ENCODE results near the gene S100A3.
"Not testable (repeated sequence)": the region's sequence is repeated elsewhere in the genome, so short reads cannot be mapped to it uniquely, and the experiment has no call there.

Gene S100A3

DNA sequence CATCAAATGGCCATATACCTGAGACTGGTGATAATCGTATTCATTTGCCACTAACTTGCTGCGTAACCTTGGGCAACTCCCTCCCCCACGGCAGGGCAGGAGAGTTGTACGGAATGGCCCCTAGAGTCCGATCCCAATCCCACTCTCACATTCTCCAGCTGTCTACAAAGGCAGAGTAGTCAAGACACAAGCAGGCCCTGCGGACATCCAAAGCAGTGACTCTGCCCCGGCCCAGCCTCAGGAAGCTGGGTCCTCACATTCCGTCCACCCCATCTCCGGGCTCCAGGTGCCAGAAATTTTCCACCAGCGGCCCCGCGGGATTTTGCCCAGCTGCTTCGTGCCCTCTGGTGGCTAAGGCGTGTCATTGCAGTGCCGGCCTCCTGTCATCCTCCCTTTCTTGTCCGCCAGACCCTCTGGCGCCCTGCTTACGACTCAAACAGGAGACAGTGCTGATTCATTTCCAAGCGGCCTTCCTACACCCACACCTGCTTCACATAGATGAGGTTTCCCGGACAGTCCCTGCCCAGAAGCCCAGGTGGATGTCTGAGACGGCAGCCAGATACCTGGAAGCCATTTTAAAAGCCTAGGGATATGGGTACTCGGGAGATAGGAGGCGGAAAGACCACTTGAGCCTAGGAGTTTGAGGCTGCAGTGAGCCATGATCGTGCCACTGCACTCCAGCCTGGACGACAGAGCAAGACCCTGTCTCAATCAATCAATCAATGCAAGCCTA lies 19.5 kb upstream of the S100A3 start:
- DNase-seq, result peak; percentile 82

GRCh38 chr1:153567621-153568366 lies 18.7 kb upstream of the S100A3 start:
- DNase-seq, result peak; percentile 64

- peak; percentile 89 for DNase-seq
Observed at GRCh38 chr1:153566414-153567371, 17.6 kb upstream of the S100A3 start.

GRCh38 chr1:153565529-153566374 lies 16.7 kb upstream of the S100A3 start, which contains the start of gene S100A2:
S100A2 (minus strand) TSS chr1:153565844; CDS start chr1:153563877, 1,967 bp downstream.
- DNase-seq, result peak; percentile 66

GRCh38 chr1:153563991-153564390 lies 14.9 kb upstream of the S100A3 start:
- DNase-seq, result no peak

DNA sequence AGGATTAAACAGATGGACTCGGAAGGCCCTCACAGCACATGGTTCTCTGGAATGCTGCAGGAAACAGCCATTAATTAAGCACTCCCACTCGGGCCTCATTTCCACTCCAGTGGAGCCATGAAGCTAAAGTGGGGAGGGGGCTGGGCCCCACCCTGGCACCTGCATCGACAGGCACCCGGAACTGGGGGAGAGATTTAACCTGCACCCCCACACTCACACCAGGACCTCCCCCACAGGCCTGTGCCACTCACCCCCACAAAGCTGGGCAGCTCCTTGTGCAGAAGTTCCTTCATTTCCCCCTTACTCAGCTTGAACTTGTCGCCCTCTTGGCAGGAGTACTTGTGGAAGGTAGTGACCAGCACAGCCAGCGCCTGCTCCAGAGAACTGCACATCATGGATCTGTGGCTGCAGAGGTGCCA lies 14.4 kb upstream of the S100A3 start:
- no peak for DNase-seq

- DNase-seq, result not testable (repeated sequence)
Observed at GRCh38 chr1:153562021-153562420, 13.0 kb upstream of the S100A3 start.

DNA sequence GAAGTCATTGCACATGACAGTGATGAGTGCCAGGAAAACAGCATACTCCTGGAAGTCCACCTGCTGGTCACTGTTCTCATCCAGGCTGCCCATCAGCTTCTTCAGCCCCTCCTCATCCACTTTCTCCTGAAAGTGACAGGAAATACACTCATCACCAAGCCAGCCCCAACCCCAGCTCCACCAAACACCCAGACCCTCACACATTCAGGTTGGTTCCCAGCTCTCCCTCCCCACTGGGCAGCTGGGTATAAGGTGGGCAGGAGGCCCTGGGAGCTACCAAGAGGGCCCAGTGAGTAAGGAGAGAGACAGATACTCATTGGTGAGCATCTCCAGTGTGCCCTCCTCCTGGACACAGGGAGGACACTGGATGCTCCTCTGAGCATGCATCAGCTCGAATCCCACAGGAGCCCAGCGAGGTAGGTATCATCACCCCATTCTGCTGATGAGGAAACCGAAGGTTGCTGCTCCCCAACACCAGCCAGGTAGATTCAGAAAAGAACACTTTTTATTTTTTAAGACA lies 12.5 kb upstream of the S100A3 start:
- no peak for DNase-seq

GRCh38 chr1:153560771-153561465 lies 11.9 kb upstream of the S100A3 start:
- DNase-seq, result no peak

GRCh38 chr1:153560241-153560640 lies 11.2 kb upstream of the S100A3 start:
- no peak for DNase-seq

- DNase-seq, result no peak
Observed at GRCh38 chr1:153557877-153558276, 8.8 kb upstream of the S100A3 start.

DNA sequence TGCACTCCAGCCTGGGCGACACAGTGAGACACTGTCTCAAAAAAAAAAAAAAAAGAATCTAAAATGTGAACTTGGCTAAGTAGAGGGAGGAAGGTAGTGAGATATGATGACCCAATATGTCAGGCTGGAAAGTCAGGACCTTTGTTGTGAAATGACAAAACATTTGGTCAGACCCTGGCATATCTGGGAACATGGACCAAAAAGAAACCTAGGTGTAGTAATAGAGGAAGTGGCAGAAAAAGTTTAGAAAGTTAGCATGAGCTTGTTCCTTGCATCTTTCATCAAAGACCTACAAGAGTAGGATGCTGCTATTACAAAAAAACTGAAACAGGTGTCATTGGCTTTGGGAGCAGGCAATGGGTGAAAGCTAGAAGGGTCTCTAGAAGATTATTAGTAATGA lies 7.3 kb upstream of the S100A3 start:
- DNase-seq, result no peak

GRCh38 chr1:153553830-153554541 lies 4.9 kb upstream of the S100A3 start:
- DNase-seq, result no peak

DNA sequence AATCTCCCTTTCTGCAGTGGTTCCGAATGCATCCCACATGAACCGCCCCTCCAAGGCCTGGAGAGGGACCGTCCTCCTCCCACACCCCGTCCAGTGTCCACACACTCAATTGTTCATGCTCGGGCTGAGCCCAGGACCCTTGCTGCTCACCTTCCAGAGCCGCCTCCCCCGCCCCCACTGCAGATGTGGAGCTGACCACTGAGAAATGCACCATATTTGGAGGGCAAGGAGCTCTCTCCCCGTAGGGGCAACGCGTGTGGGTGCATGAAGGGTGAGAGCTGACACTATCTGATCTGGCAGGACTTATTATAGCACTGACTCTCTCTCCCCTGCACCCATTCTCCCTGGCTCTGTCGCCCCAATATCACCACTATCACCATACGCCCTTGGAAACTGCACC lies 4.0 kb upstream of the S100A3 start:
- no peak for DNase-seq

DNA sequence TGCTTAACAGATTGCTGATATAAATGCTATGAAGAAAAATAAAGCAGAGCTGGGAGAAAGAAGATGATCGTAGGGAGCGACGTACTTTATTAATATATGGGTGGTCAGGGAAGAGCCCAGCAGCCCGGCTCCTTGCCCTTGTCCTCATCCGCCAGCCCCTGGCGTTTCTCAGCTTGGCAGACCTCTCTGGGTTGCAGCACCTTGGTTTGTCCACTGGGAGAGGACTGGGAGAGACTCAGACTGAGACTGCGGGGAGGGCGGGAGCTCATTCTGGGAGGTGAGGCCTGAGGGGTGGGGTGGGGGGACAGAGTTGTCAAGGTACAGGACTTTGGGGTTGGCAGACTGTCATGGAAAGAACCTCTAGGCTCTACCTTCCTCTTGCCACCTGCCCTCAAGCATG lies 3.3 kb upstream of the S100A3 start:
- no peak for DNase-seq

DNA sequence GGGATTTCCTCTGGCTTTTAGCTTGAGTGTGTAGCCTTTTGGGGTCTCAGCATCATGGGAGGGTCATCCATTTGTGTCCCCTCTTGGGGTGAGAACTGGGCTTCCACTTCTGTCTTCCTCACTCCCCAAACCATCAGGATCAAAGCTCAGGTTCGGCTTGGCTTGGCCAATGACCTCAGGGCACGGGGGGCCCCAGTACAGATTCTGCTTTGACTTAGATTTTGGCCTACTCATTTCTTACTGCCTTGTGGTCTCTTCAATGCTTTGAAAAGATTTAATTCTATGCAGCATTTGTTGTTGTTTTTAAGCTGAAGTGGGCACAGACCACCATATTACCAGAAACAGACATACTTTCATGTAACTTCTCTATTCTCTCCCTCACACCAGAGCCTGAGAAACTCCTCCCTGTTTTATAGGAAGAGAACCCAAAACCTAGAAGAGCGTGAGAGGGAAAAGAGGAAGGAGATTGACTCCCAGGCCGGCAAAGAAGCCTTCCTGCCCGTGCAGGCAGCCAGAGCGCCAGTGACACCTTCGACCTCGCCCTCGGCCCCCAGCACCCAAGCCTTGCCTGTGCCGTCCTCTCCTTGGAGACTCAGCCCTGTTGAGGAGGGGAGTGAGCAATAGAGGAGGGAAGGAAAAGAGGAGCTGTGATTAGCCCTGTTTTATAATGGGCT lies 1.9 kb upstream of the S100A3 start:
- no peak for DNase-seq

GRCh38 chr1:153550398-153550758 lies 1.3 kb upstream of the S100A3 start:
- DNase-seq, result no peak

DNA sequence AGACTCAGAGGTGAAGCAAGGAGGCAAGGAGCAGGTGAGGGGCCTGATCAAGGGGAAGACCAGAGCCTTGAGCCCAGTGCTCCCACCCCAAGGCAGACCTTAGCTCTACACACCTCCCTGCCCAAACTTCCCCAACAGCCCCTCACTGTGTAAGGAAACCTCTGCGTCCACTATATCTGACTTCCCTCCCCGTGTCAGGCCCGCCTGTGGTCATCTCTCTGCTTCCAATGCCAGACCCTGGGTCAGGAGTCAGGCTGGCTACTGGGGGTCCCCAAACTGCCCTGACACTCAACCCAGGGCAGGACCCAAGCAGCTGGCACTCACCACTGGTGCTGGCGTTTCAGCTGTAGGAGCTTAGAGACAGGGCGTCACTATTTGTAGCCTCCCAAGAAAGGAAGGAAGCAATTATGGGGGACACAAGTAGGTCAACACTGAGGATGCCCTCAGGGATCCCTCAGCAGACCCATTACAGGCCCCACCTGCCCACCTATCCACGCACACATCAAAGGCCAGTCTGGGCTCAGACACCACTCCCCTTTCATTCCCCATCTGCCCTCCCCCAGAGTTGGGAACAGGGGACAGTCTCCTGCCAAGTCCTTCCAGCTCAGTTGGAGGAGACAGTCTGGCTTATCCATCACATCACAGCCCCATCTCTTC lies 811 bp upstream of the S100A3 start:
- no peak for DNase-seq

Data from activated naive CD4-positive, alpha-beta T cell treated with Interleukin-2 at 50 U/mL for 16 hours (primary cell).